ENCODE results near the gene PPP2R5E. TPM values are rescaled to one million over a fixed set of nuclear protein-coding genes. Genes with fewer than 3 reads are reported as not detected.
A peak's percentile ranks its signal among the peaks of the same experiment; 100 is the strongest.

Gene PPP2R5E
- total RNA-seq, 1 donor from 2014 or later, result 5.7 TPM

DNA sequence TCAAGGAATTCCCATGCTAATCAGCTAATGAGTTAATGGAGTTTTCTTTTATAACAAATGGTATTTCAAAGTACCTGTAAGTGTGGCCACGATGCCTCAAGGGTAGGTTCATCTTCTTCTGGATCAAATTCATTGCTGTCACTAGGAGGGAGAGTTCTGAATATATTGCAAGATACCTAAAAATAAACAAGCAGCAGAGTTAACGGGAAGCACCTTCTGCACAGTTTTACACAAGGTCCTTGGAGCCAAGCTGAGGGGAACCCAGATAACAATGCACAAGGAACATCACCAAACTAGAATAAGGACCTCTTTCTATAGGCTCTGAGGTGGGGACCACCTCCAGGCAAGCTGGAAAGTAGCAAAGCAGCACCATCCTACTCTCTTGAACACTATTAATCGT is 121.3 kb downstream of the PPP2R5E start:
- TF ChIP-seq, protein P1, sequence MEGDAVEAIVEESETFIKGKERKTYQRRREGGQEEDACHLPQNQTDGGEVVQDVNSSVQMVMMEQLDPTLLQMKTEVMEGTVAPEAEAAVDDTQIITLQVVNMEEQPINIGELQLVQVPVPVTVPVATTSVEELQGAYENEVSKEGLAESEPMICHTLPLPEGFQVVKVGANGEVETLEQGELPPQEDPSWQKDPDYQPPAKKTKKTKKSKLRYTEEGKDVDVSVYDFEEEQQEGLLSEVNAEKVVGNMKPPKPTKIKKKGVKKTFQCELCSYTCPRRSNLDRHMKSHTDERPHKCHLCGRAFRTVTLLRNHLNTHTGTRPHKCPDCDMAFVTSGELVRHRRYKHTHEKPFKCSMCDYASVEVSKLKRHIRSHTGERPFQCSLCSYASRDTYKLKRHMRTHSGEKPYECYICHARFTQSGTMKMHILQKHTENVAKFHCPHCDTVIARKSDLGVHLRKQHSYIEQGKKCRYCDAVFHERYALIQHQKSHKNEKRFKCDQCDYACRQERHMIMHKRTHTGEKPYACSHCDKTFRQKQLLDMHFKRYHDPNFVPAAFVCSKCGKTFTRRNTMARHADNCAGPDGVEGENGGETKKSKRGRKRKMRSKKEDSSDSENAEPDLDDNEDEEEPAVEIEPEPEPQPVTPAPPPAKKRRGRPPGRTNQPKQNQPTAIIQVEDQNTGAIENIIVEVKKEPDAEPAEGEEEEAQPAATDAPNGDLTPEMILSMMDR (IDR thresholded peaks at IDR 0.05), result no peak
- no peaks in the 10 kb centered on the region for H3K4me1 ChIP-seq
- H3K27me3 ChIP-seq, result no peaks in the 10 kb centered on the region
- H3K9me3 ChIP-seq, result no peaks in the 10 kb centered on the region
- intact Hi-C loops (cut with DNase I), result no loop called here
- H3K27ac ChIP-seq, result no peak overlapping the region
- H3K4me3 ChIP-seq, result no peak overlapping the region
- no peak for DNase-seq (ENCODE audit: low spot score in 2 of 2)
- H3K36me3 ChIP-seq, result peaks cover 0 to 12% of the 10 kb centered on the region in 2 donors

DNA sequence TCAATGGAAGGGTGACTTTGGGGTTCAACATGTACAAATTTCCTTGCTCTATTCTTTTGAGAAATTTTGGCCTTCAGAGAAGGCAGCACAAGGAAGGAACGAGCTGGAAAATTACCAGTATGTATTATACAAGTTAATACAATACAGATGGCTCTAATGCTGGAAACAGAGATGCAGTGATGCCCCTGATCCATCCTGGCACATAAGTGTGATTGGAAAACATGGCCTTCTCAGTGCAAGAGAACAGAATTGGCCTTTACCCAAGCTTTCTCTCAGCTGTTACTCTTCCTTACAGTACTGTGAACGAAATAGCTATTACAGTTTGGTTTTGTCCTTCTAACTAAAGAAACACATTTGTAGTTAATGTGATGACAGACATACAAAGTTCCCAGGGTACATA is 122.0 kb downstream of the PPP2R5E start:
- no peak for DNase-seq (ENCODE audit: low spot score in 2 of 2)
- H3K27ac ChIP-seq, result no peak overlapping the region
- no peaks in the 10 kb centered on the region for H3K4me1 ChIP-seq
- intact Hi-C loops (cut with DNase I), result no loop called here
- H3K36me3 ChIP-seq, result peaks cover 0 to 12% of the 10 kb centered on the region in 2 donors
- no peaks in the 10 kb centered on the region for H3K27me3 ChIP-seq
- TF ChIP-seq, protein P1 (IDR thresholded peaks at IDR 0.05), result no peak
- no peaks in the 10 kb centered on the region for H3K9me3 ChIP-seq
- H3K4me3 ChIP-seq, result no peak overlapping the region

DNA sequence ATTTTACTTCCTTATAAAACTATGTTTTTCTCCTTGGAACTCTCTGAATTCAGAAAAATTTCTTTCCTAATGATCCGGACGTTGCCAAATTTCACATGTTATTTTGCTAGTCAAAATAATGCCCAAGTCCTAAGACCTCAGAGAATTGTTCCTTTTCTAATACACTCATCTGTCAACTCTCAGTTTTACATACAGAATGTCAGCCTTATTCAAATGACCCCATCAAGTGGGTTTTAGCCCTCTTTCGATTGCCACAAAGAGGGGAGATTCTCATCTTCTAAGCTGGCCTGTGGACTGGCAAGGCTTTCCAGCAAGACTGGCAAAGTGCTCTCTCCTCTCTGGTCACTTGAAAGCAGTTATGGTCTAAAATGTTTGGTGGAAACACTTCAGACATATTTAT is 125.2 kb downstream of the PPP2R5E start:
- DNase-seq (ENCODE audit: low spot score in 2 of 2), result no peak
- Histone ChIP-seq H3K4me1 (no peaks in the 10 kb centered on the region), H3K9me3 (no peaks in the 10 kb centered on the region), H3K27me3 (no peaks in the 10 kb centered on the region), H3K4me3 (no peak overlapping the region), H3K36me3 (peaks cover 6 to 17% of the 10 kb centered on the region in 2 donors), H3K27ac (no peak overlapping the region)
- TF ChIP-seq, protein P1 (IDR thresholded peaks at IDR 0.05), result no peak
- intact Hi-C loops (cut with DNase I), result no loop called here

DNA sequence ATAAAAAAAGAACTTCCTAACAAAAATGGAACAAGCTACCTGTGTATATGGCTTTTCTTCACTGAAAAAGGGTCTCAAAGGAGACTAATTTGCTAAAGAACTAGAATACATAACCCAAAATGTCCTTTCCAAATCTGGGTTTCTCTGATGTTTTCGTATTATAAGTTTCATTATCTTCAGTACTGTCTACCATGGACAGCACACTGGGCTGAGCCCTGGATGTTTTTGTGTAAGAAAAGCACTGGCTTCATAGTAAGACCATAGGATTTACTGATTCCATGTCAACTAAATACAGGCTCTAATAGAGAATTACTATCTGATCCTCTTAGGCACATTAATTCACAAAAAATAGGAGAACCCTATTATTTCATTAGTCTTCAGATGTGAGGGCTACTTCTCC is 130.2 kb downstream of the PPP2R5E start:
- intact Hi-C loops (cut with DNase I), result no loop called here
- no peak overlapping the region for H3K4me3 ChIP-seq
- H3K4me1 ChIP-seq, result no peaks in the 10 kb centered on the region
- H3K27ac ChIP-seq, result no peak overlapping the region
- no peaks in the 10 kb centered on the region for H3K27me3 ChIP-seq
- peaks cover 6 to 10% of the 10 kb centered on the region in 2 donors for H3K36me3 ChIP-seq
- TF ChIP-seq, protein P1 (IDR thresholded peaks at IDR 0.05), result no peak
- no peaks in the 10 kb centered on the region for H3K9me3 ChIP-seq
- DNase-seq (ENCODE audit: low spot score in 2 of 2), result no peak

DNA sequence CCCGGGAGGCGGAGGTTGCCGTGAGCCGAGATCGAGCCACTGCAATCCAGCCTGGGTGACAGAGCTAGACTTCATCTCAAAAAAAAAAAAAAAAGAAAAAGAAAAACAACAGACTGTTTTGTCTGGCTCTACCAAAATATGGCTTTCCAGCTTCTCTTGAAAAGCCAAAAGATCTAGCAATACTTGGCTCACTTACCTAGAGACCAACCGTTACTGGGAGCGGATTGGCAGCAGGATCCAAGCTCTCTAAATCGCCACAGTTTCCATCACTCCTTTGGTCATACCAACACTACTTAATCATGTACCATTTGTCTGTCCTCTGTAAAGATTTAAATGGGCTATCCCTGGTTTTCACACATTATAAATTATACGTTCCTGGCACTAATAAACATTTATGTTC is 136.8 kb downstream of the PPP2R5E start:
- H3K4me3 ChIP-seq, result peak overlapping the region in 1 of 2 donors; percentile 27
- TF ChIP-seq, protein P1 (IDR thresholded peaks at IDR 0.05), result no peak
- peaks cover 0 to 6% of the 10 kb centered on the region in 2 donors for H3K4me1 ChIP-seq
- no peak for DNase-seq (ENCODE audit: low spot score in 2 of 2)
- intact Hi-C loops (cut with DNase I), result loop anchor here (1.0 kb wide), 1 partner anchor 137 kb away; the partner anchor contains the start of gene PPP2R5E
- H3K27me3 ChIP-seq, result no peaks in the 10 kb centered on the region
- H3K27ac ChIP-seq, result peak overlapping the region in 1 of 2 donors; percentile 62
- no peaks in the 10 kb centered on the region for H3K9me3 ChIP-seq
- no peaks in the 10 kb centered on the region for H3K36me3 ChIP-seq

DNA sequence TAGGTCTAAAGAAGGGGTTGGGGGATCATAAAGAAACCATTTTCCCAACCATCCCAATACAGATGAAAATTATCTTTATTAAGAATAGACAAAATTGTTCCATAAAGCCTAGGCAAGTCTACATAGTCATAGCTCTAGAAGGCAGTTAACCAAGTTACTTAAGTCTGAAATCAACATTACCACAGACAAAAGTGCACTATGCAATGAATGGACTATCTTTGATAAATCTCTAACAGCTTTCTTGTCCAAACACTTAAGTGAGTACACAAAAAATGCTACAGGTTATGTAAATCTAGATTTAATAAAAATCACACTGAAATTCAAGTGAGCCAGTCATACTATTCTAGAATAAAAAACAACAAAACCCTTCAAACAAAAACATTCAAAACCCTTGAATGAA is 137.5 kb downstream of the PPP2R5E start:
- Histone ChIP-seq H3K36me3 (no peaks in the 10 kb centered on the region), H3K4me1 (peaks cover 0 to 6% of the 10 kb centered on the region in 2 donors), H3K27me3 (no peaks in the 10 kb centered on the region), H3K4me3 (peak overlapping the region in 1 of 2 donors; percentile 27), H3K27ac (peak overlapping the region; percentile 38 to 62), H3K9me3 (no peaks in the 10 kb centered on the region)
- intact Hi-C loops (cut with DNase I), result loop anchor here (1.0 kb wide), 1 partner anchor 138 kb away; the partner anchor contains the start of gene PPP2R5E
- DNase-seq (ENCODE audit: low spot score in 2 of 2), result no peak
- TF ChIP-seq, protein P1 (IDR thresholded peaks at IDR 0.05), result no peak

All from ascending aorta (tissue), 2 donors.